ENCODE measurements around the gene ZNF473.
A peak's percentile ranks its signal among the peaks of the same experiment; 100 is the strongest.

GRCh38 chr19:50025022-50025793 lies 597 bp upstream of the ZNF473 start, which contains the start of gene VRK3:
- TF ChIP-seq, protein P1, sequence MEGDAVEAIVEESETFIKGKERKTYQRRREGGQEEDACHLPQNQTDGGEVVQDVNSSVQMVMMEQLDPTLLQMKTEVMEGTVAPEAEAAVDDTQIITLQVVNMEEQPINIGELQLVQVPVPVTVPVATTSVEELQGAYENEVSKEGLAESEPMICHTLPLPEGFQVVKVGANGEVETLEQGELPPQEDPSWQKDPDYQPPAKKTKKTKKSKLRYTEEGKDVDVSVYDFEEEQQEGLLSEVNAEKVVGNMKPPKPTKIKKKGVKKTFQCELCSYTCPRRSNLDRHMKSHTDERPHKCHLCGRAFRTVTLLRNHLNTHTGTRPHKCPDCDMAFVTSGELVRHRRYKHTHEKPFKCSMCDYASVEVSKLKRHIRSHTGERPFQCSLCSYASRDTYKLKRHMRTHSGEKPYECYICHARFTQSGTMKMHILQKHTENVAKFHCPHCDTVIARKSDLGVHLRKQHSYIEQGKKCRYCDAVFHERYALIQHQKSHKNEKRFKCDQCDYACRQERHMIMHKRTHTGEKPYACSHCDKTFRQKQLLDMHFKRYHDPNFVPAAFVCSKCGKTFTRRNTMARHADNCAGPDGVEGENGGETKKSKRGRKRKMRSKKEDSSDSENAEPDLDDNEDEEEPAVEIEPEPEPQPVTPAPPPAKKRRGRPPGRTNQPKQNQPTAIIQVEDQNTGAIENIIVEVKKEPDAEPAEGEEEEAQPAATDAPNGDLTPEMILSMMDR (IDR thresholded peaks at IDR 0.05): peak in 1 of 4 experiments; percentile 31
- TF ChIP-seq POLR2A (IDR thresholded peaks at IDR 0.05) (peak; percentile 70 to 77), EP300 (IDR thresholded peaks at IDR 0.05) (no peak), POLR2AphosphoS5 (IDR thresholded peaks at IDR 0.05) (peak; percentile 66)
